ENCODE results near the gene COA3. TPM values are rescaled to one million over a fixed set of nuclear protein-coding genes. Genes with fewer than 3 reads are reported as not detected.
"Not testable (repeated sequence)": the region's sequence is repeated elsewhere in the genome, so short reads cannot be mapped to it uniquely, and the experiment has no call there.

Gene COA3
- total RNA-seq, 1 donor from 2014 or later = 50.7 TPM

DNA sequence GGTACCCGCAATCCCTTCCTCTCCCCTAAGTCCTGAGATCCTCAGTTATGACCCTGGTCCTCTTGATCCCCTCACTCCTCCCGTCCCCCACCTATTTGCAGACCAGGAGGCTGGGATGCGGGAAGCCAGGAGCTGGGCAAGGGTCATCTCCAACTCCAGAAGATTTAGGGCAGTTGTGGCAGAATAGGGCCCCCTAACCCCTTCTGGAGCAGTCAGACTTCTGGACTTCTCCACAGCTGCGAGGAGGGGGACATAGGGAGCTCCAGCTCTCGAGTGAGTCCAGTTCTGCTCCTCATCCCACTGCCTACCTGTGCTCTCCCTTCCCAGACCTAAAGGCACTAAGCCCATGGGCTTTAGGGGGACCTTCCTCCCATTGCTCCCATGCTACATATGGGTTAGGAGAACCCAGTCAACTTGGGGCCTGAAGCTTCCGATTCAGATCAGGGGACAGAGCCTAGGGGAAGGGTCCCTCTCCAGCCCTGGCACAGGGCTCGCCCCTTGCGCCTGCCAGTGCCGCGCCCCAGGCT is 16.8 kb downstream of the COA3 start:
- no peak for DNase-seq

GRCh38 chr17:42780851-42781638 is 17.5 kb downstream of the COA3 start:
- no peak for DNase-seq

DNA sequence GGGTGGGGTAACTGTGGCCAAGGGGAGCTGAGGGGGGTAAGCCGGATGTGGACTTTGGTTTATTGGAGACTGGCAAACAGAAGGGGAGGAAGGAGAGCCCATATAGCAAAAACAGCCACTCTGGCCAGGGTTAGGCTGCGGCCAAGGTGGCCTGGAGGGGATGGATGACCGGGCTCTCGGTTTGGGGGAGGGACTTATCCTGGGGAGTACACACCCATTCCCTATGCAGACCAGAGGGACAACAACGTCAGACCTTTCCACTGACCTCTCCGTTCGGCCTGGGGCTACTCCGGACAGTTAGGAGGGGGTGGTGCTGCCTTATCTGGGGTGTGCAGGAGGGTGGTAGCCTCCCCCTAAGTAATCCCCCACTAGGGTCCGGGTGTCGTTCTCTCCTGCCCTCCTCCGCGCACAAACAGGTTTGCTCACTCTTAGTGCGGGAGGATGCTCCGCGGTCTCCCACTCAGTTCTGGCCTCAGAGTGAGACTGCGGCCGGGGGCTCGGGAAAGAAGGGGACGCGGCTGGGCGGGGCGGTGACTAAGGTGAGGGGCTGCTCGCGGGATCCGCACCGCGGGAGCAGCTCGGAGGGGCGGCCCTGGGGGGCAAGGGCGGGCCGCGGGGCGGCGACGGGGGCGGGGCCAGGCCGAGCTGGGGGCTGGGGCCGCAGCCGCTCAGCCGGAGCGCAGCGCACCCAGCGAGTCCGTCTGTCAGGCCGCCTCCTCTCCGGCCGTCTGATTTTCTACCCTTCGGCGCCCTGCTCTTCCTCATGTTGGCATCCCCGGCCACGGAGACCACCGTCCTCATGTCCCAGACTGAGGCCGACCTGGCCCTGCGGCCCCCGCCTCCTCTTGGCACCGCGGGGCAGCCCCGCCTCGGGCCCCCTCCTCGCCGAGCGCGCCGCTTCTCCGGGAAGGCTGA is 18.3 kb downstream of the COA3 start, which contains the start of gene WNK4:
Gene WNK4 (plus strand): TSS at position 675 of the 915 bp plus-strand sequence. CDS start 89 bp downstream, at position 764.
- peak; percentile 38 for DNase-seq

GRCh38 chr17:42779304-42779935 is 19.1 kb downstream of the COA3 start:
- DNase-seq = no peak

DNA sequence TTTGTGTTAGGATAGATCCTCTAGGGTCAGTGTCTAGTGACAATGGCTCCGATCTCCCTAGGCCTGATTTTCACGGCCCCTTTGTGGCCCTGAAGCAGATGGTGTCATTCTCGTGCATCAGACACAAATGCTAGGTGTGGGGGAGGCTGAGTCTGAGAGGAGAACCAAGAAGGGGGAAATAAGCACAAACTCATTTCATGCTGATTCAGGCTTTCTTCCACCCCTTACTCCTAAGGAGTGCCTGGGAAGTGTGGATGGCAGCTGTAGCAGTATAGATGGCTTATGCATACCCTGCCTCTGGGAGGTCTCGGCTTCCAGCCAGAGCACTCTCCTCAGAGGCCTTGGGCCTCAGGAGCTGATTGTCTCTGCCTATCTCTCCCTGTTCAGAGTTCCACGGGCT is 19.9 kb downstream of the COA3 start:
- no peak for DNase-seq

DNA sequence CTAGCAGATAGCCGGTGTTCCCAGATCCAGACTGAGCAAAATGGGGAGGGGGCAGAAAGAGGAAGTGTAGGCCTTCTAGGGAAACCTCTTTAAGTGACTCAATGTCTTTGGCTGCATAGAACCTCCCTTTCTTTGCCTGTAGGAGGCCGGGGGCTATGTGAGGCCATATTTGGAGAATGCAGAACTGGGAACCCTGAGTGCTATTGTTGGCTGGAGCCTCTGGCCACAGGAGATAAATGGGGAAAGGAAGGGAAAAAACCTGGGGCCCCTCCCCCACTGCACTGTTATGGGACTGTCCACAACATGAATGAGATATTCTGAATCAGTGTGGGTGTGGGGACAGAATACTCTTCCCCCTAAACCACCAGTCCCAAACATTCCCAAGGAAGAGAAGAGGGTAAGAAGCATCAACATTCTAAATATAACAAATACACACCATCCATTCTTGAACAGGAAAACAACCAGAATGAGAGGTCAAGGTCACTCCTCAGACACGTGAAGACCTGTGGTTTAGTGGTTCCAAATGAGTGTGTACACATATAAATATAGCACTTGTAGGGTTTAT is 22.9 kb downstream of the COA3 start:
- DNase-seq = no peak

GRCh38 chr17:42774066-42774745 is 24.3 kb downstream of the COA3 start:
- DNase-seq = no peak

- DNase-seq = peak; percentile 90
These were observed 25.0 kb downstream of the COA3 start, which contains the start of gene VPS25 for GRCh38 chr17:42773290-42774035. Gene VPS25, plus strand, starts transcription at chr17:42773449. Its CDS starts 27 bp downstream, at chr17:42773476.

DNA sequence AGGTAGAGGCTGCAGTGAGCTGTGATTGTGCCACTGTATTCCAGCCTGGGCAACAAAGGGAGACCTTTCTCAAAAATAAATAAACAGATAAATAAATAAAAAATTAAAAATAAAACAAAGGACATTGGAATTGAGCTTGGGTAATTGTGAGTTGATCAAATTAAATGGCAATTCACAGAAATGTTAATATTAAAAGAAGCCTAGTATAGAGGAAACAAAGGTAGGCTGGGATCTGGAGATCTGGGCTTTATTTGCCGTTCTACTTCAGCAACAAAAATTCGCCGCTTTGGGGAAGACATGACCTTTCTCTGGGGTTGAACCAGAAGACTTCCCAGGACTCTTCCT is 25.6 kb downstream of the COA3 start:
- DNase-seq = no peak

GRCh38 chr17:42769964-42770363 is 28.5 kb downstream of the COA3 start:
- DNase-seq = not testable (repeated sequence)

GRCh38 chr17:42768006-42768405 is 30.5 kb downstream of the COA3 start:
- not testable (repeated sequence) for DNase-seq

- DNase-seq = no peak
These were observed 31.0 kb downstream of the COA3 start for GRCh38 chr17:42767512-42767911.

DNA sequence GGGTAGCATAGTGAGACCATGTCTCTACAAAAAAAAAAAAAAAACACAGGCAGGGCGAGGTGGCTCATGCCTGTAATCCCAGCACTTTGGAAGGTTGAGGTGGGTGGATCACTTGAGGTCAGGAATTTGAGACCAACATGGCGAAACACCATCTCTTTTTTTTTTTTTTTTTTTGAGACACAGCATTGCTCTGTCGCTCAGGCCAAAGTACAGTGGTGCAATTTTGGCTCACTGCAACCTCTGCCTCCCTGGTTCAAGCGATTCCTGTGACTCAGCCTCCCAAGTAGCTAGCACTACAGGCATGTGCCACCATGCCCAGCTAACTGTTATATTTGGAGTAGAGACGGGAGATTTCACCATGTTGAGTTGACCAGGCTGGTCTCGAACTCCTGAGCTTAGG is 32.4 kb downstream of the COA3 start:
- DNase-seq = no peak

DNA sequence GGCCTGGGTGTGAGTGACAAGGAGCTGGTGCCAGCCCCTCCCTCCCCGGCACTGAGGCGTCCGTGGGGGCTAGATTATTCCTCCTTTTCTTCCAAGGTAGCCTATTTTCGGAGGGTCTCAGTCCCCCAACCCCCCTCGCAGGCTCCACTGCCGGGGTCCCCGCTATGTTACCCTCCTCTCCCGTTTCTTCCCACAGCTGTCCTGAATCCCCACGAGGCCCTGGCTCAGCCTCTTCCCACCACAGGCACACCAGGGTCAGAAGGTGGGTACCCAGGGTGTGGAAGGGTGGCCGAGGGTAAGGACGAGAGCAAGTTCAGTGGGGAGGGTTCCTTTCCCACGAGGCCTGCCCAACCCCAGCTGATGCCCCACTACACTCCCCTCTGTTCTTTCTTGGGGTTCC is 36.9 kb downstream of the COA3 start:
- no peak for DNase-seq

GRCh38 chr17:42760652-42761581 is 37.6 kb downstream of the COA3 start, which contains the start of gene RAMP2:
Gene RAMP2, plus strand, starts transcription at chr17:42761227. Its CDS starts 35 bp downstream, at chr17:42761262.
- DNase-seq = peak; percentile 50

DNA sequence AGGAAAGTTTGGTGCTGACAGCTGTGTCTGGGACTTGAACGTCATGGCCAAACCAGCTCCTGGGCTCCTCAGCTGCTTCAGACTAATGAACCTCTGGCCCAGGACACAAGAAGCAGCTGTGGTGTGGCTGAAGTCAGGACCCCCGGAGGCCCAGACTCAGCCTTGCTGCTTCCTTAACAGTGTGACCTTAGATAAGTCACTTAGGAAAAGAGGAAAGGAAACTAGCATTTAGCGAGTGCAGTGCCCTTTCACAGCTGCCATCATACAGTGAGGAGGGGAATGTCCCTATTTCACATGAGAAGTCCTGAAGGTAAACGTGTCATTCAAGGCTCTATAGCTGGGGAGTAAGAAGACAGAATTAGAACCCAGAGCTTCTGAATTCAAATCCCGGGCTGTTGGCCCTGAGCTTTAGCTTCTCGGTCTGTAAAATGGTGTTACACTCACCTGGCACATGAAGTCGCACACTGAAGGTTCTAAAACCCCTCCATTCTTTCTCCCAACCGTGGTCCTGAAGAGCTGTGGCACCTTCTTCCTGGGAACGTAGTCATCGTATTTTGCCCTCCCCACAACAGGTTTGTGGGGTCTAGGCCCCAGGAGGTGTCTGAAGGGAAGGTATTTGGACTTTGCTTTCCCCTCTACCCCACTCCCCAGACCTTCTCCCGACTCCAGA is 38.4 kb downstream of the COA3 start:
- DNase-seq = peak; percentile 12

DNA sequence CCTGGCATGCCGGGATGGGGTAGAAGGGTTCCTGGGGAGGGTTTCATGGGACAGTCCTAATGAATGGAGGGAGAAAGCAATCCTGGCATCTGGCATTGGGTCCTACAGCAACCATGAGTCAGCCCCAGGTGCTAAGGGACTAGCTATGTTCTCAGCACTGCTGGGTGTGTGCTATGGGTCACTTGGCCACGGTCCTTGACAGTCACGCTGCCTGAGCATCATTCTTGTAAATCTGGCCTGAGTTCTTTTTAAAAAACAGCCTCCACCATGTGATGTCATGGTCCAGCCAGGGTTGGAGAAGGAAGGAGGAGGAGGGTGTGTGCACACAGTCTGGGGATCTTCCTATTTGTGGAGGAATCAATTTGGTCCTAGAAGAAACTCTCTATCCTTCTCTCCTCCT is 43.7 kb downstream of the COA3 start:
- DNase-seq = no peak

- DNase-seq = no peak
These were observed 46.9 kb downstream of the COA3 start for GRCh38 chr17:42751628-42752027.

All from tongue (tissue), 2 donors.